ENCODE measurements around the gene UBN1. TPM values are rescaled to one million over a fixed set of nuclear protein-coding genes. Genes with fewer than 3 reads are reported as not detected.

The UBN1 gene
- total RNA-seq, 1 donor from 2014 or later: 41.9 TPM

DNA sequence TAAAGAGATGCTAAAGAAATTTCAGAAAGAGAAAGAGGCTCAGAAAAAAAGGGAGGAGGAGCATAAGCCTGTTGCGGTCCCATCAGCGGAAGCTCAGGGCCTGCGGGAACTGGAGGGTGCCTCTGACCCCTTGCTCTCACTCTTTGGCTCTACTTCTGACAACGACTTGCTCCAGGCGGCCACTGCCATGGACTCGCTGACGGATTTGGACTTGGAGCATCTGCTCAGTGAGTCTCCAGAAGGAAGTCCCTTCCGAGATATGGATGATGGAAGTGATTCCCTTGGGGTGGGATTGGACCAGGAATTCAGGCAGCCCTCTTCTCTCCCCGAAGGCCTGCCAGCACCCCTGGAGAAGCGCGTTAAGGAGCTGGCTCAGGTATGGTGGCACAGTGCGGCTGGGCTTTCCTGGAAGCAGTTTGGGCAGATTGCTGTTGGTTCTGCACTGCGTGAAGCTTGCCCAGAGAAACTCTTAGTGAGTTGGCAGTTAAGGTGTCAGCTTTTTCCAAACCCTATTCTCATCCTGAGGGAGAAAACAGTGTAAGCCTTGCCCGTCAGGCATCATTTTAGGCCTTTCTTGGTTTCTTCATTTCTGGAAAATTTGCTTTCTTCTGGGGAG lies 13.6 kb downstream of the UBN1 start:
- Mint-ChIP-seq H3K9me3 (ENCODE audit: low read depth) (no peaks in the 10 kb centered on the region), H3K4me1 (ENCODE audit: low read depth) (no peaks in the 10 kb centered on the region), H3K4me3 (ENCODE audit: low read depth) (no peak overlapping the region), H3K36me3 (ENCODE audit: insufficient read depth) (peaks cover 22% of the 10 kb centered on the region), H3K27me3 (no peaks in the 10 kb centered on the region), H3K27ac (no peak overlapping the region)
- TF ChIP-seq, protein P1, sequence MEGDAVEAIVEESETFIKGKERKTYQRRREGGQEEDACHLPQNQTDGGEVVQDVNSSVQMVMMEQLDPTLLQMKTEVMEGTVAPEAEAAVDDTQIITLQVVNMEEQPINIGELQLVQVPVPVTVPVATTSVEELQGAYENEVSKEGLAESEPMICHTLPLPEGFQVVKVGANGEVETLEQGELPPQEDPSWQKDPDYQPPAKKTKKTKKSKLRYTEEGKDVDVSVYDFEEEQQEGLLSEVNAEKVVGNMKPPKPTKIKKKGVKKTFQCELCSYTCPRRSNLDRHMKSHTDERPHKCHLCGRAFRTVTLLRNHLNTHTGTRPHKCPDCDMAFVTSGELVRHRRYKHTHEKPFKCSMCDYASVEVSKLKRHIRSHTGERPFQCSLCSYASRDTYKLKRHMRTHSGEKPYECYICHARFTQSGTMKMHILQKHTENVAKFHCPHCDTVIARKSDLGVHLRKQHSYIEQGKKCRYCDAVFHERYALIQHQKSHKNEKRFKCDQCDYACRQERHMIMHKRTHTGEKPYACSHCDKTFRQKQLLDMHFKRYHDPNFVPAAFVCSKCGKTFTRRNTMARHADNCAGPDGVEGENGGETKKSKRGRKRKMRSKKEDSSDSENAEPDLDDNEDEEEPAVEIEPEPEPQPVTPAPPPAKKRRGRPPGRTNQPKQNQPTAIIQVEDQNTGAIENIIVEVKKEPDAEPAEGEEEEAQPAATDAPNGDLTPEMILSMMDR (IDR thresholded peaks at IDR 0.05; ENCODE audit: unreplicated experiment): no peak
- no peak for DNase-seq (ENCODE audit: low spot score, unreplicated experiment)

DNA sequence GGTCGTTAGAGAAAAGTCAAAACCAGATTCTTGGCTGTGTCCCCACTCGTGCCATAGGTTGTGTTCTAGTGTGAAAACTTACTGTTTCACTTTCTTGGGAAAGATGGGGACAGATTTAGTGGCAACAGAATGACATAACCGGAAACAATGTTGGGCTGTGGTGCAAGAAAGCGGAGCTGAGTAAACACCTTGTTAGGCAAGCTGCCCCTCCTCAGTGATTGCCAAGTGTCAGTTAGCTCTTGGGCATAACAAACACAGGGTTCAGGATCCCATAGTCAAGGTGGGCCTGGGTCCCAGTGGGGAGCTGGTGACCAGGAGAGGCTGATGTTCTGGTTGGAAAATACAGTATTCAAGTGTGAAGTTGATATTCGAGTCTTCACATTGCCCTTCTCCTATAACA lies 15.4 kb downstream of the UBN1 start:
- H3K4me3 Mint-ChIP-seq (ENCODE audit: low read depth): no peak overlapping the region
- no peak for DNase-seq (ENCODE audit: low spot score, unreplicated experiment)
- H3K36me3 Mint-ChIP-seq (ENCODE audit: insufficient read depth): peaks cover 23% of the 10 kb centered on the region
- peaks cover 10% of the 10 kb centered on the region for H3K4me1 Mint-ChIP-seq (ENCODE audit: low read depth)
- no peak overlapping the region for H3K27ac Mint-ChIP-seq
- H3K27me3 Mint-ChIP-seq: no peaks in the 10 kb centered on the region
- no peaks in the 10 kb centered on the region for H3K9me3 Mint-ChIP-seq (ENCODE audit: low read depth)
- TF ChIP-seq, protein P1 (IDR thresholded peaks at IDR 0.05; ENCODE audit: unreplicated experiment): no peak

DNA sequence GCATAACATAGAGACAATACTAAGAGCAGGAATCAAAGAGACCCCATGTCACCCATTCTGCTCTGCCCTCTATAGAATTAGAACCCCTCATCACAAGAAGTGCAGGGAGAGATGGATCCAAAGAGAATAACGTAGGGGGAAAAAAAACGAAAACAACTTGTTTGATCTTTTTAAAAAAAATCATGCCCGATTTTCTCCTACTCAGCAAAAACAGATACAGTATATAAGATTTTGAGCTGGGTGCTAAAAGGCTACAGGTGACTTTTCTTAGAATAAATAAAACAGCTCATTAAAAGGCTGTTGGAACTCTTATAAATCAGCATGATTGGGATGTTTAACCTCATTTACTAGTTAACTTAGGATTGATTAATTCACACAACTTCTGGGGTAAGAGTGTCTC lies 17.4 kb downstream of the UBN1 start:
- H3K27ac Mint-ChIP-seq: no peak overlapping the region
- no peak overlapping the region for H3K4me3 Mint-ChIP-seq (ENCODE audit: low read depth)
- DNase-seq (ENCODE audit: low spot score, unreplicated experiment): no peak
- TF ChIP-seq, protein P1 (IDR thresholded peaks at IDR 0.05; ENCODE audit: unreplicated experiment): no peak
- no peaks in the 10 kb centered on the region for H3K9me3 Mint-ChIP-seq (ENCODE audit: low read depth)
- peaks cover 18% of the 10 kb centered on the region for H3K36me3 Mint-ChIP-seq (ENCODE audit: insufficient read depth)
- peaks cover 23% of the 10 kb centered on the region for H3K4me1 Mint-ChIP-seq (ENCODE audit: low read depth)
- no peaks in the 10 kb centered on the region for H3K27me3 Mint-ChIP-seq

- DNase-seq (ENCODE audit: low spot score, unreplicated experiment): no peak
- H3K36me3 Mint-ChIP-seq (ENCODE audit: insufficient read depth): peaks cover 19% of the 10 kb centered on the region
- H3K9me3 Mint-ChIP-seq (ENCODE audit: low read depth): no peaks in the 10 kb centered on the region
- H3K27me3 Mint-ChIP-seq: no peaks in the 10 kb centered on the region
- peaks cover 23% of the 10 kb centered on the region for H3K4me1 Mint-ChIP-seq (ENCODE audit: low read depth)
- H3K4me3 Mint-ChIP-seq (ENCODE audit: low read depth): no peak overlapping the region
- TF ChIP-seq, protein P1 (IDR thresholded peaks at IDR 0.05; ENCODE audit: unreplicated experiment): no peak
- no peak overlapping the region for H3K27ac Mint-ChIP-seq
Measured at GRCh38 chr16:4865231-4865860, 18.1 kb downstream of the UBN1 start.

DNA sequence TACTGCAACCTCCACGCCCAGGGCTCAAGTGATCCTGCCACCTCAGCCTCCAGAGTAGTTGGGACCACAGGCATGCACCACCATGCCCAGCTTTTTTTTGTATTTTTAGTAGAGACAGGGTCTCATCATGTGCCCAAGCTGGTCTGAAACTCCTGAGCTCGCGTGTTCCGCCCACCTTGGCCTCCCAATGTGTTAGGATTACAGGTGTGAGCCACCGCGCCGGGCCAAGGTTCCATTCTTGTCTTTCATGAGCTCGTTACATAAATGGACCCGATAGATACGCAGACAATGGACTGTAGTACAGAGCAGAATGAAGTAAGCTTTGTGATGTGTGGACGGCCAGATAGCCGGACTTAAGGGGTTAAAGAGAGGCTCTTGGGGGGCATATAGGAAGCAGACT lies 19.3 kb downstream of the UBN1 start:
- TF ChIP-seq, protein P1 (IDR thresholded peaks at IDR 0.05; ENCODE audit: unreplicated experiment): no peak
- H3K27me3 Mint-ChIP-seq: no peaks in the 10 kb centered on the region
- H3K4me1 Mint-ChIP-seq (ENCODE audit: low read depth): peaks cover 23% of the 10 kb centered on the region
- H3K27ac Mint-ChIP-seq: peak overlapping the region; percentile 21
- H3K4me3 Mint-ChIP-seq (ENCODE audit: low read depth): peak overlapping the region; percentile 38
- no peak for DNase-seq (ENCODE audit: low spot score, unreplicated experiment)
- no peaks in the 10 kb centered on the region for H3K9me3 Mint-ChIP-seq (ENCODE audit: low read depth)
- H3K36me3 Mint-ChIP-seq (ENCODE audit: insufficient read depth): peaks cover 17% of the 10 kb centered on the region

Measured in progenitor cell of endocrine pancreas (in vitro differentiated cells).